Dendritic cell treated with granulocyte-macrophage colony-stimulating factor and Interleukin-4, amounts not matched to agents 40 ng/mL and 50 ng/mL, for 4 days (primary cell): ENCODE measurements around the gene ERCC4.
"Not testable (repeated sequence)": the region's sequence is repeated elsewhere in the genome, so short reads cannot be mapped to it uniquely, and the experiment has no call there.

Experiments used
- H3K27ac Mint-ChIP-seq: one replicate; pipeline ENCODE4 v1.8.0; 2022; ENCODE audit warnings: mild to moderate bottlenecking, mixed read lengths
- H3K27me3 Mint-ChIP-seq: one replicate; pipeline ENCODE4 v1.8.0; 2022; ENCODE audit warnings: mild to moderate bottlenecking, mixed read lengths
- H3K36me3 Mint-ChIP-seq: one replicate; pipeline ENCODE4 v1.8.0; 2022; ENCODE audit warnings: low read depth, mixed read lengths
- H3K4me1 Mint-ChIP-seq: one replicate; pipeline ENCODE4 v1.8.0; 2022; ENCODE audit warnings: low read depth, mixed read lengths
- H3K4me3 Mint-ChIP-seq: one replicate; pipeline ENCODE4 v1.8.0; 2022; ENCODE audit warnings: mild to moderate bottlenecking, moderate library complexity, mixed read lengths
- H3K9me3 Mint-ChIP-seq: one replicate; pipeline ENCODE4 v1.8.0; 2022; ENCODE audit warnings: mixed read lengths
- intact Hi-C: fragments of 100-400 bp; cut with micrococcal nuclease; formaldehyde crosslinking; loops from one replicate; pipeline ENCODE4 v1.15.0; 2022

ERCC4 gene

GRCh38 chr16:13902677-13903076 lies 17.3 kb upstream of the ERCC4 start:
- Mint-ChIP-seq H3K9me3 (no peaks in the 10 kb centered on the region), H3K27me3 (peaks cover 16% of the 10 kb centered on the region), H3K27ac (no peak overlapping the region), H3K36me3 (no peaks in the 10 kb centered on the region), H3K4me3 (no peak overlapping the region), H3K4me1 (peaks cover 7% of the 10 kb centered on the region)
- intact Hi-C loops: loop anchor here (1.0 kb wide), 1 partner anchor 15 kb away; no protein-coding TSS in a partner anchor

DNA sequence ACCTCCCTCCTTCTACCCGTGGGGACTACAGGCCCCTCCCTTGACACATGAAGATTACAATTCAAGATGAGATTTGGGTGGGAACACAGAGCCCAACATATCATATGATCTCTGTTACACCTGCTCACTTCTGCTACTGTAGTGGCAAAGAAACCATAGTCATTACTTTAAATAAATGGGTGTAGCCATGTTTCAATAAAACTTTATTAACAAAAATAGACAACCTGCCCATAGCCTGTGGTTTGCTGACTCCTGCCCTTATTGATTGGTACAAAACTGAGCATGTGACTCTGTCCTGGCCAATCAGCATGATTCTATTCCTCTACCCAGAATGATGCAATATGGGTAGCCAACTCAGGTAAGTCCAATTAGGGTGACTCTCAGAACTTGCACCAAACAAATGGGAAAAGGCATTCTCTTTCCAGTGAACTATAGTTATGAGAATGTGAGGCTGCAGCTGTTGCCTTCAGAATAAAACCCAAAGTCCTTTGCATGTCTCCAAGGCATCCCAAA lies 15.7 kb upstream of the ERCC4 start:
- H3K4me3 Mint-ChIP-seq: no peak overlapping the region
- peaks cover 23% of the 10 kb centered on the region for H3K27me3 Mint-ChIP-seq
- intact Hi-C loops: no loop called here
- H3K36me3 Mint-ChIP-seq: no peaks in the 10 kb centered on the region
- H3K4me1 Mint-ChIP-seq: peaks cover 7% of the 10 kb centered on the region
- H3K27ac Mint-ChIP-seq: no peak overlapping the region
- no peaks in the 10 kb centered on the region for H3K9me3 Mint-ChIP-seq

DNA sequence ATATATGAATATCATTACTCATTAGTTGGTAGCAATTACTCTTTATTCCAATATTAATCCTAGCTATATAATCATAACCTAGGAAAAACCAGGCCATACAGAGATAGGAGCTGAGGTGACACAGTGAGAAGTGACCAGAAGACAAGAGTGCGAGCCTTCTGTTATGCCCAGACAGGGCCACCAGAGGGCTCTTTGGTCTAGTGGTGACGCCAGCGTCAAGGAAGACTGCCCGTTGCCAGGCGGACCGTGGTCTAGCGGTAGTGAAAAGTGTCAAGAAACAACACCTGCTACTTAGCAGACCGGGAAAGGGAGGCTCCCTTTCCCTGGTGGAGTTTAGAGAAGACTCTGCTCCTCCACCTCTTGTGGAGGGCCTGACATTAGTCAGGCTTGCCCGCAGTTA lies 15.1 kb upstream of the ERCC4 start:
- peaks cover 26% of the 10 kb centered on the region for H3K27me3 Mint-ChIP-seq
- H3K36me3 Mint-ChIP-seq, H3K27ac Mint-ChIP-seq, intact Hi-C loops, H3K9me3 Mint-ChIP-seq, H3K4me3 Mint-ChIP-seq, H3K4me1 Mint-ChIP-seq: not testable (repeated sequence)

- Mint-ChIP-seq H3K36me3 (no peaks in the 10 kb centered on the region), H3K9me3 (no peaks in the 10 kb centered on the region), H3K4me3 (no peak overlapping the region), H3K27me3 (peaks cover 26% of the 10 kb centered on the region), H3K4me1 (peaks cover 7% of the 10 kb centered on the region), H3K27ac (no peak overlapping the region)
- intact Hi-C loops: no loop called here
These were observed 13.5 kb upstream of the ERCC4 start for GRCh38 chr16:13906168-13907089.

- peaks cover 7% of the 10 kb centered on the region for H3K4me1 Mint-ChIP-seq
- H3K27ac Mint-ChIP-seq: no peak overlapping the region
- intact Hi-C loops: no loop called here
- peaks cover 25% of the 10 kb centered on the region for H3K27me3 Mint-ChIP-seq
- H3K36me3 Mint-ChIP-seq: no peaks in the 10 kb centered on the region
- H3K4me3 Mint-ChIP-seq: no peak overlapping the region
- H3K9me3 Mint-ChIP-seq: no peaks in the 10 kb centered on the region
These were observed 12.5 kb upstream of the ERCC4 start for GRCh38 chr16:13907431-13907830.

GRCh38 chr16:13909069-13909468 lies 10.9 kb upstream of the ERCC4 start:
- Mint-ChIP-seq H3K9me3 (no peaks in the 10 kb centered on the region), H3K27ac (no peak overlapping the region), H3K36me3 (no peaks in the 10 kb centered on the region), H3K27me3 (peaks cover 25% of the 10 kb centered on the region), H3K4me3 (no peak overlapping the region), H3K4me1 (peaks cover 7% of the 10 kb centered on the region)
- intact Hi-C loops: no loop called here

- Mint-ChIP-seq H3K36me3 (no peaks in the 10 kb centered on the region), H3K4me3 (no peak overlapping the region), H3K27ac (no peak overlapping the region), H3K4me1 (peaks cover 7% of the 10 kb centered on the region), H3K9me3 (no peaks in the 10 kb centered on the region), H3K27me3 (peaks cover 28% of the 10 kb centered on the region)
- intact Hi-C loops: no loop called here
These were observed 10.1 kb upstream of the ERCC4 start for GRCh38 chr16:13909872-13910303.

GRCh38 chr16:13911306-13911705 lies 8.6 kb upstream of the ERCC4 start:
- intact Hi-C loops: no loop called here
- Mint-ChIP-seq H3K4me3 (no peak overlapping the region), H3K9me3 (no peaks in the 10 kb centered on the region), H3K36me3 (no peaks in the 10 kb centered on the region), H3K27me3 (peaks cover 26% of the 10 kb centered on the region), H3K4me1 (peaks cover 6% of the 10 kb centered on the region), H3K27ac (no peak overlapping the region)

DNA sequence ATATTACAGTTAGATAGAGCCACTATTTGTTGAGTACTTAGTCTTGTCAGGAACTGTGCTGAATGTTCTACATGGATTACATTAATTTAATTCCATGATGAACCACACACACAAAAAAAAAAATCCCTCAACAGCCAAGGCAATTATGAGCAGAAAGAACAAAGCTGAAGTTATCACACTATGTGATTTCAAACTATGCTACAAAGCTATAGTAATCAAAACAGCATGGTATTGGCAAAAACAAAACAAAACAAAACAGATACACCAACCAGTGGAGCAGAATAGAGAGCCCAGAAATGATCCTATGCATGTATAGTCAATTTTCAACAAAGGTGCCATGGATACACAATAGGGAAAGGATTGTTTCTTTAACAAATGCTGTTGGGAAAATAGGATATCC lies 8.1 kb upstream of the ERCC4 start:
- H3K4me1 Mint-ChIP-seq: peaks cover under 1% of the 10 kb centered on the region
- H3K27me3 Mint-ChIP-seq: peaks cover 22% of the 10 kb centered on the region
- H3K27ac Mint-ChIP-seq: no peak overlapping the region
- no peaks in the 10 kb centered on the region for H3K9me3 Mint-ChIP-seq
- no peaks in the 10 kb centered on the region for H3K36me3 Mint-ChIP-seq
- intact Hi-C loops: no loop called here
- no peak overlapping the region for H3K4me3 Mint-ChIP-seq

GRCh38 chr16:13912891-13913290 lies 7.1 kb upstream of the ERCC4 start:
- H3K27me3 Mint-ChIP-seq: peaks cover 22% of the 10 kb centered on the region
- H3K27ac Mint-ChIP-seq: no peak overlapping the region
- intact Hi-C loops: no loop called here
- no peak overlapping the region for H3K4me3 Mint-ChIP-seq
- no peaks in the 10 kb centered on the region for H3K36me3 Mint-ChIP-seq
- H3K4me1 Mint-ChIP-seq: no peaks in the 10 kb centered on the region
- no peaks in the 10 kb centered on the region for H3K9me3 Mint-ChIP-seq

DNA sequence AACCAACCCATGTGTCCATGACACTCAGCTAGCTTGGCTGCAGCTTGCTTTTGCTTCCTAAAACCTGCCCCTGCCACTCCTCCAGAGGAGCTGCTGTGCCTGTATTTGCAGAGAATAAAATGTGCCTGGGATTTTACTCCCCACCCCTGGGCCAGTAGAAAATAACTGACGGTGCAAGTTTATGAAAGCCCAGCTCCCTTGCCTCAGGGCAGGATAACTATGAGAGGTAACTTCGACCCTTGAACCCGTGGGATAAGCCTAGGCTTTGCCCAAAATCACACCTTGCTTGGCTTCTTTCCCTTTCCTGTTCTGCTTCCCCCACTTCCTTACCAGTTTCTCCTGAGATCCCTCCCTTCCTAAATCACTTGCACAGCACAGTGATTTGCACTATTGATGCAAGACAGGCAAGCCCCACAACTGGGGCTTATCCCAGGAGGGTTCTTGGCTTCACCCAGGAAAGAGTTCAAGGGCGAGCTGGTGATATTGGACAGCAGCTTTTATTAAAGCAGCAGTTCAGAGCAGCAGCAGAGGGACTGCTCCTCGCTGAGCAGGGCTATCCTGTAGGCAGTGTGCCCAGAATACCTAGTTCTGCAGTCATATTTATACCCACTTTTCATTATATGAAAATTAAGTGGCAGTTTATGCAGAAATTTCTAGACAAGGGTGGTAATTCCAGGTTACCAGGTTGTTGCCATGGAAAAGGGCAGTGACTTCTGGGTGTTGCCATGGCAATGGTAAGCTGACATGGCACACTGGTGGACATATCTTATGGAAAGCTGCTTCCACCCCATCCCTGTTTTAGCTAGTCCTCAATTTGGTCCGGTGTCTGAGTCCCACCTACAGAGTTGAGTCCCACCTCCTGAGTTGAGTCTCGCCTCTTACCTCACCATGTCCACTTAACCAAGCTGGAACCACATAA lies 6.3 kb upstream of the ERCC4 start:
- Mint-ChIP-seq H3K4me3 (no peak overlapping the region), H3K9me3 (no peaks in the 10 kb centered on the region), H3K27ac (no peak overlapping the region), H3K27me3 (peaks cover 22% of the 10 kb centered on the region), H3K36me3 (no peaks in the 10 kb centered on the region), H3K4me1 (no peaks in the 10 kb centered on the region)
- intact Hi-C loops: no loop called here

DNA sequence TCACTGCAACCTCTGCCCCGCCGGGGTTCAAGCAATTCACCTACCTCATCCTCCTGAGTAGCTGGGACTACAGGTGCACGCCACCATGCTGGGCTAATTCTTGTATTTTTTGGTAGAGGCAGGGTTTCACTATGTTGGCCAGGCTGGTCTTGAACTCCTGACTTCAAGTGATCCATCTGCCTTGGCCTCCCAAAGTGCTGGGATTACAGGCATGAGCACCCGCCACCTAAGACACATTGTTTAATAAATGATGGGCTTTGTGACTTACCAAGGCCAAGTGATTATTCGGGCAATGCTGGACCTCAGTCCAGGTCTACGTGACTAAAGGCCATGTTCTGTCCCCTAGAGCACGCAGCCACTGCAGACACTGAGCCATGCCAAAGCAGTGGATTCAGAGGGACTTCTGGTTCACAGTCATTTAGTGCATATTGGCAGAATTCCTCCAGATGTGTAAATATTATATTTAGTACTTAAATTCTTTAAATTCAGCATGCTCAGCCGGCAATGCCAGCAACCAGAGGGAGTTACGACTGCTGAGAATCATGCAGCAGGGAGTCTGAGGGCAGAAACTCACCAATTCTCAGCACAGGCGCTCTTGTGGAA lies 4.8 kb upstream of the ERCC4 start:
- H3K36me3 Mint-ChIP-seq: peaks cover 2% of the 10 kb centered on the region
- intact Hi-C loops: no loop called here
- peaks cover 16% of the 10 kb centered on the region for H3K27me3 Mint-ChIP-seq
- H3K4me3 Mint-ChIP-seq: no peak overlapping the region
- H3K4me1 Mint-ChIP-seq: peaks cover 8% of the 10 kb centered on the region
- H3K9me3 Mint-ChIP-seq: no peaks in the 10 kb centered on the region
- no peak overlapping the region for H3K27ac Mint-ChIP-seq

DNA sequence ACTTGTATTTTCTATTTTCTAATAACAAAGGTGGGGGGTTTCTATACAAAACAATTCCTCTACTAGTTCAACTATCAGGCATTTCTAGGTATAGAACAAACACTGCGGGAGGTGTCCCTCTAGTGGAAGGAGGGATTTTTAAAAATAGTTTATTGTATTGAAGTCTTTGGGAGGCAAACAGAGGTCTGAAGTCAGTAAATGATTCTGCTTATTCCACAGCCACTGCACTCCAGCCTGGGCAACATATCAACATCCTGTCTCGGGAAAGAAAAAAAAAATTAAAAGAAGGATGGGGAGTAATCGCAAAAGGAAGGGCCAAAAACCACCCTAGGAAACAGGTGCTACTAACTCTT lies 648 bp upstream of the ERCC4 start:
- H3K9me3 Mint-ChIP-seq: no peaks in the 10 kb centered on the region
- H3K27me3 Mint-ChIP-seq: peaks cover 10% of the 10 kb centered on the region

GRCh38 chr16:13920510-13920818 lies 510 bp downstream of the ERCC4 start:
- no peaks in the 10 kb centered on the region for H3K9me3 Mint-ChIP-seq
- H3K27me3 Mint-ChIP-seq: peaks cover 7% of the 10 kb centered on the region
- peak overlapping the region; percentile 94 for H3K27ac Mint-ChIP-seq
- H3K36me3 Mint-ChIP-seq: peaks cover 13% of the 10 kb centered on the region
- peak overlapping the region; percentile 94 for H3K4me3 Mint-ChIP-seq
- intact Hi-C loops: loop anchor here (5.0 kb wide), 2 partner anchors 367 to 382 kb away; no protein-coding TSS in a partner anchor
- H3K4me1 Mint-ChIP-seq: peaks cover 30% of the 10 kb centered on the region

More for the DNA sequence above, 648 bp upstream of the ERCC4 start:
- Mint-ChIP-seq H3K4me3 (peak overlapping the region; percentile 94), H3K27ac (peak overlapping the region; percentile 94), H3K36me3 (peaks cover 13% of the 10 kb centered on the region), H3K4me1 (peaks cover 27% of the 10 kb centered on the region)
- intact Hi-C loops: no loop called here
